Measurements from ENCODE around the gene RGS18.
"Not testable (repeated sequence)": the region's sequence is repeated elsewhere in the genome, so short reads cannot be mapped to it uniquely, and the experiment has no call there.

Gene RGS18, protein sequence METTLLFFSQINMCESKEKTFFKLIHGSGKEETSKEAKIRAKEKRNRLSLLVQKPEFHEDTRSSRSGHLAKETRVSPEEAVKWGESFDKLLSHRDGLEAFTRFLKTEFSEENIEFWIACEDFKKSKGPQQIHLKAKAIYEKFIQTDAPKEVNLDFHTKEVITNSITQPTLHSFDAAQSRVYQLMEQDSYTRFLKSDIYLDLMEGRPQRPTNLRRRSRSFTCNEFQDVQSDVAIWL

GRCh38 chr1:192158181-192158580 is at the start of gene RGS18:
Gene RGS18 (plus strand): TSS chr1:192158462. CDS start chr1:192158638, 176 bp downstream.
- H3K9ac ChIP-seq, result no peak within 1 kb of the TSS
- H3K27ac ChIP-seq, result no peak within 1 kb of the TSS
- no peak within 1 kb of the TSS for H3K4me3 ChIP-seq
- H4K20me1 ChIP-seq, result no peaks in the 10 kb centered on the region
- no peaks in the 10 kb centered on the region for H3K9me3 ChIP-seq
- no peak for TF ChIP-seq Cebpa-rat (IDR thresholded peaks at IDR 0.05)
- no peaks in the 10 kb centered on the region for H3K27me3 ChIP-seq
- H3K36me3 ChIP-seq, result no peaks in the 10 kb centered on the region
- no peak within 1 kb of the TSS for H3K4me2 ChIP-seq
- H3K4me1 ChIP-seq, result no peaks in the 10 kb centered on the region

DNA sequence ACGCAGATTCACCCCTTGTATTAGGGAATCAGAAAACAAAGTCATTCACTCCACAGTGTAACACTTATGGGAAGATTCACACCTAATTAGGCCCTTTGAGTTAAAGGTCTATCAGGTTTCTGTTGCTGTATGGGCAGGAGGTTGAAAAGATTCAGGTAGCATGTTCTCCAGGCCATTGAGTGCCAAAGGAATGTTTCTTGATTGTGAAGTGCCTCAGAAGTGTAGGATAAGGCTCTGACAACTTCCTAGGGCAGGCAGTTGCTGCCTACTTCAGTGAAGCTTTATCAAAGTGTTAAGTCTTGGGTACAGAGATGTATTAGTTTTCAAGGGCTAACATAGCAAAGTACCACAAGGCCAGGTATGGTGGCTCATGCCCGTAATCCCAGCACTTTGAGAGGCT is 48.7 kb upstream of the RGS18 start:
- no peak overlapping the region for H3K27ac ChIP-seq
- H3K4me3 ChIP-seq, result no peak overlapping the region
- no peaks in the 10 kb centered on the region for H3K27me3 ChIP-seq
- H4K20me1 ChIP-seq, result no peaks in the 10 kb centered on the region
- TF ChIP-seq Cebpa-rat (IDR thresholded peaks at IDR 0.05), result no peak
- no peaks in the 10 kb centered on the region for H3K36me3 ChIP-seq
- no peaks in the 10 kb centered on the region for H3K4me1 ChIP-seq
- H3K9me3 ChIP-seq, result no peaks in the 10 kb centered on the region
- no peak overlapping the region for H3K9ac ChIP-seq
- no peak overlapping the region for H3K4me2 ChIP-seq

- Histone ChIP-seq H3K4me3 (no peak overlapping the region), H3K9me3 (no peaks in the 10 kb centered on the region), H3K9ac (no peak overlapping the region), H3K4me2 (no peak overlapping the region), H3K27ac (no peak overlapping the region), H3K4me1 (peaks cover 8% of the 10 kb centered on the region), H3K36me3 (no peaks in the 10 kb centered on the region), H3K27me3 (no peaks in the 10 kb centered on the region), H4K20me1 (no peaks in the 10 kb centered on the region)
- TF ChIP-seq Cebpa-rat (IDR thresholded peaks at IDR 0.05), result no peak
Observed at GRCh38 chr1:192115000-192115399, 43.3 kb upstream of the RGS18 start.

DNA sequence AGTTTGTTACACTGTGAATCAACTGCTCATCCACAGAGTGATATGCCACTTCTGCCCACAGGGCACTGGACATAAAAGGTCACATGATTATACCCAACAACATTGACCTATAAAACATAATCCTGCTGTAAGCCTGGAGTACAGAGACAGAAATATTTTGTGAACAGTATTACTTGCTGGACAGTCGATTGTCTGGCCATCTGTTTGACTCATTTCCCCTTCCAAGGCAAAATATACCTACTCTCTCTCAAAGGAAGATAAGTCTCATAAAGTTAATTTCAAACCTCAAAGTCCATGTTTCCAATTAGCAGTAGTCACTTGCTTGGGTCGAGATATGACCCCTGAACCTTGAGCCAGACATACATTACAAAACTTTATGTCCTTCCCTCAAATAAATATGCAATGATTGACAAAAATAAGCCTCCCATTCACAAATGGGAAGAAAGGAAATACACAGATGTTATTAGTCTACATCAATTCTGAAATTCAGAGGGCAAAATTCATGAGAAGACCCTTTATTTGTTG is 39.3 kb upstream of the RGS18 start:
- no peak for TF ChIP-seq Cebpa-rat (IDR thresholded peaks at IDR 0.05)
- H3K9me3 ChIP-seq, result no peaks in the 10 kb centered on the region
- H3K4me2 ChIP-seq, result peak overlapping the region; percentile 36; the same call in 1 of the 2 replicates
- no peak overlapping the region for H3K4me3 ChIP-seq
- peaks cover 8% of the 10 kb centered on the region for H3K4me1 ChIP-seq
- H3K36me3 ChIP-seq, result no peaks in the 10 kb centered on the region
- H4K20me1 ChIP-seq, result no peaks in the 10 kb centered on the region
- no peak overlapping the region for H3K9ac ChIP-seq
- no peak overlapping the region for H3K27ac ChIP-seq
- H3K27me3 ChIP-seq, result no peaks in the 10 kb centered on the region

GRCh38 chr1:192119701-192120100 is 38.6 kb upstream of the RGS18 start:
- H3K4me1 ChIP-seq, result peaks cover 8% of the 10 kb centered on the region

GRCh38 chr1:192122668-192123067 is 35.6 kb upstream of the RGS18 start:
- Histone ChIP-seq H3K27ac (no peak overlapping the region), H3K27me3 (no peaks in the 10 kb centered on the region), H3K4me1 (peaks cover 8% of the 10 kb centered on the region), H3K9me3 (no peaks in the 10 kb centered on the region), H3K4me3 (no peak overlapping the region), H3K9ac (no peak overlapping the region), H3K4me2 (no peak overlapping the region), H3K36me3 (no peaks in the 10 kb centered on the region), H4K20me1 (no peaks in the 10 kb centered on the region)
- TF ChIP-seq Cebpa-rat (IDR thresholded peaks at IDR 0.05), result no peak

More at GRCh38 chr1:192119701-192120100, 38.6 kb upstream of the RGS18 start:
- Histone ChIP-seq H4K20me1 (no peaks in the 10 kb centered on the region), H3K36me3 (no peaks in the 10 kb centered on the region), H3K27ac (no peak overlapping the region), H3K9ac (no peak overlapping the region), H3K27me3 (no peaks in the 10 kb centered on the region), H3K4me3 (no peak overlapping the region), H3K9me3 (no peaks in the 10 kb centered on the region), H3K4me2 (peak overlapping the region; percentile 36)
- TF ChIP-seq Cebpa-rat (IDR thresholded peaks at IDR 0.05), result no peak

- H3K4me1 ChIP-seq, result peaks cover 8% of the 10 kb centered on the region
- H3K4me3 ChIP-seq, result no peak overlapping the region
- H3K9ac ChIP-seq, result no peak overlapping the region
- H3K4me2 ChIP-seq, result no peak overlapping the region
- no peak for TF ChIP-seq Cebpa-rat (IDR thresholded peaks at IDR 0.05)
- H3K27ac ChIP-seq, result no peak overlapping the region
- no peaks in the 10 kb centered on the region for H4K20me1 ChIP-seq
- no peaks in the 10 kb centered on the region for H3K36me3 ChIP-seq
- H3K27me3 ChIP-seq, result no peaks in the 10 kb centered on the region
- H3K9me3 ChIP-seq, result no peaks in the 10 kb centered on the region
Observed at GRCh38 chr1:192123212-192123611, 35.0 kb upstream of the RGS18 start.

DNA sequence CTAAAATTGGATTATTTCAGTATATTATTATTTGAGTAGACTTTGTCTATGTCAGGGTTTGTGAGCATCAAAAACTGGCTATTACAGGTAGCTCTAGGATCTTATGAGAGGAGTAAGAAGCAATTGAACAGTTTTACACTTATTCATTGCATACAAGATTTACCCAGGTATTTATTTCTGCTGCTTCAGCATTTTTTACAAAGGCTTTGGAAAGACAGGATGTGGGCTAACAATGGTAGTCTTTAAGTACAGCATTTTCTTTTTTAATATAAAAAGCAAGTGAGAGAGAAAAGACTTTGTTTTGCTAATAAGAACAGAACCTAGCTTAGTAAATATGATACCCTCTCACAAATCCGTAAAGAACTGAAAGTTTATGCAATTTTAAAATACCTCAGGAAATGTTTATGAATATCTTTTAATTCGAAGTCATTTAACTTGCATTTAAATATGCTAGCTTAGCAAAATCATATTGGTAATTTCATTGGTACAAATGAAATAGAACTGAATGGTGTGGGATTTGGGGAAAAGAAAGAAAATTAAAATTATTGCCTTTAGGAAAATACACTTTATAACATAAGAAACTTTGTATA is 32.1 kb upstream of the RGS18 start:
- TF ChIP-seq Cebpa-rat (IDR thresholded peaks at IDR 0.05), result no peak
- Histone ChIP-seq H4K20me1 (no peaks in the 10 kb centered on the region), H3K9me3 (no peaks in the 10 kb centered on the region), H3K9ac (no peak overlapping the region), H3K27ac (no peak overlapping the region), H3K27me3 (no peaks in the 10 kb centered on the region), H3K4me1 (no peaks in the 10 kb centered on the region), H3K4me2 (no peak overlapping the region), H3K36me3 (no peaks in the 10 kb centered on the region), H3K4me3 (no peak overlapping the region)

GRCh38 chr1:192130175-192130574 is 28.1 kb upstream of the RGS18 start:
- H3K4me3 ChIP-seq, result no peak overlapping the region
- TF ChIP-seq Cebpa-rat (IDR thresholded peaks at IDR 0.05), result no peak
- no peaks in the 10 kb centered on the region for H4K20me1 ChIP-seq
- H3K4me1 ChIP-seq, result peaks cover 11% of the 10 kb centered on the region
- no peaks in the 10 kb centered on the region for H3K36me3 ChIP-seq
- H3K4me2 ChIP-seq, result no peak overlapping the region
- no peak overlapping the region for H3K9ac ChIP-seq
- H3K27me3 ChIP-seq, result no peaks in the 10 kb centered on the region
- no peaks in the 10 kb centered on the region for H3K9me3 ChIP-seq
- H3K27ac ChIP-seq, result no peak overlapping the region

DNA sequence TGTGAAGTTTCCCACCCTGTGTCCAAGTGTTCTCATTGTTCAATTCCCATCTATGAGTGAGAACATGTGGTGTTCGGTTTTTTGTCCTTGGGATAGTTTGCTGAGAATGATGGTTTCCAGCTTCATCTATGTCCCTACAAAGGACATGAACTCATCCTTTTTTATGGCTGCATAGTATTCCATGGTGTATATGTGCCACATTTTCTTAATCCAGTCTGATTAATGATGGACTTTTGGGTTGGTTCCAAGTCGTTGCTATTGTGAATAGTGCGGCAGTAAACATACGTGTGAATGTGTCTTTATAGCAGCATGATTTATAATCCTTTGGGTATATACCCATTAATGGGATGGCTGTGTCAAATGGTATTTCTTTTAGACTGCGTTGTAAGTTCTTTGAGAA is 27.4 kb upstream of the RGS18 start:
- H4K20me1 ChIP-seq, H3K4me2 ChIP-seq, H3K36me3 ChIP-seq, H3K4me3 ChIP-seq, H3K9me3 ChIP-seq, H3K9ac ChIP-seq, H3K27me3 ChIP-seq, H3K27ac ChIP-seq: not testable (repeated sequence)
- H3K4me1 ChIP-seq, result peaks cover 11% of the 10 kb centered on the region
